GM20000 (cell line): Measurements from ENCODE around the gene IL1R2.

ENCODE experiments used
- DNase-seq: peaks from one replicate; pipeline ENCODE4 v3.0.0; 2012; ENCODE audit warnings: low spot score
- CTCF ChIP-seq: IDR thresholded peaks from 2 replicates; pipeline ENCODE4 v1.5.1; 2012; ENCODE audit warnings: mild to moderate bottlenecking, control low read depth; ENCODE audit errors: extremely low read depth, missing control alignments

The IL1R2 gene

GRCh38 chr2:102029405-102029804, 37.6 kb downstream of the IL1R2 start:
- no peak for DNase-seq
- no peak for TF ChIP-seq CTCF

GRCh38 chr2:102029952-102030351, 38.2 kb downstream of the IL1R2 start:
- DNase-seq, result no peak
- no peak for TF ChIP-seq CTCF

- no peak for TF ChIP-seq CTCF
- no peak for DNase-seq
Measured at GRCh38 chr2:102030502-102030854, 38.7 kb downstream of the IL1R2 start.

- no peak for TF ChIP-seq CTCF
- no peak for DNase-seq
Measured at GRCh38 chr2:102030855-102031527, 39.2 kb downstream of the IL1R2 start.

- TF ChIP-seq CTCF, result no peak
- no peak for DNase-seq
Measured at GRCh38 chr2:102032368-102033030, 40.7 kb downstream of the IL1R2 start.

- no peak for TF ChIP-seq CTCF
- DNase-seq, result no peak
Measured at GRCh38 chr2:102033031-102033749, 41.4 kb downstream of the IL1R2 start.

GRCh38 chr2:102033750-102034682, 42.3 kb downstream of the IL1R2 start:
- no peak for DNase-seq
- no peak for TF ChIP-seq CTCF
